Vagina (tissue), 2 donors: Measurements from ENCODE around the gene SMARCA2.

Source experiments
- POLR2A ChIP-seq, 2 donors: fragments of 450-650 bp; IDR thresholded peaks; one replicate each; pipeline ENCODE4 v1.6.1; 2017; ENCODE audit warnings: antibody characterized with exemption in 2 of 2, mild to moderate bottlenecking in 2 of 2, moderate library complexity in 2 of 2
- POLR2AphosphoS5 ChIP-seq, 2 donors: sonication (generic); formaldehyde crosslinking; IDR thresholded peaks; one replicate each; pipeline ENCODE4 v1.9.0; 2017; ENCODE audit warnings: antibody characterized with exemption in 2 of 2, mild to moderate bottlenecking in 2 of 2, low read depth in 1 of 2; ENCODE audit not compliant: insufficient read depth in 1 of 2

- TF ChIP-seq POLR2AphosphoS5 (IDR thresholded peaks at IDR 0.05; ENCODE audit: insufficient read depth in 1 of 2, low read depth in 1 of 2), result no peak
- no peak for TF ChIP-seq POLR2A (IDR thresholded peaks at IDR 0.05)
Measured at GRCh38 chr9:2196757-2197156, 181.6 kb downstream of the SMARCA2 start.
